AG10803 (cell line): ENCODE measurements around the gene RGS6.

Experiments used
- DNase-seq: peaks from one replicate; pipeline ENCODE4 v3.0.0; 2010; ENCODE audit warnings: low read depth
- H3K4me3 ChIP-seq: 2 replicates; pipeline ENCODE4 v1.5.1; 2011; ENCODE audit warnings: mild to moderate bottlenecking, low read length, control low read depth
- CTCF ChIP-seq: conservative IDR thresholded peaks from 2 replicates; pipeline ENCODE4 v1.5.1; 2011; ENCODE audit warnings: mild to moderate bottlenecking, low read length, control low read depth, inconsistent platforms

Gene RGS6

GRCh38 chr14:72081137-72081536 is 148.9 kb downstream of the RGS6 start:
- DNase-seq, result no peak
- no peak for TF ChIP-seq CTCF
- no peak overlapping the region for H3K4me3 ChIP-seq

- no peak for TF ChIP-seq CTCF
- no peak overlapping the region for H3K4me3 ChIP-seq
- DNase-seq, result no peak
Measured at GRCh38 chr14:72084935-72085334, 152.7 kb downstream of the RGS6 start.

- TF ChIP-seq CTCF, result no peak
- no peak for DNase-seq
- no peak overlapping the region for H3K4me3 ChIP-seq
Measured at GRCh38 chr14:72089625-72090024, 157.4 kb downstream of the RGS6 start.

- no peak overlapping the region for H3K4me3 ChIP-seq
- no peak for TF ChIP-seq CTCF
- no peak for DNase-seq
Measured at GRCh38 chr14:72094844-72095582, 162.8 kb downstream of the RGS6 start.

- no peak for DNase-seq
- TF ChIP-seq CTCF, result no peak
Measured at GRCh38 chr14:72097173-72097783, 165.0 kb downstream of the RGS6 start.

GRCh38 chr14:72098210-72098609 is 166.0 kb downstream of the RGS6 start:
- H3K4me3 ChIP-seq, result no peak overlapping the region
- no peak for TF ChIP-seq CTCF
- DNase-seq, result no peak

More at GRCh38 chr14:72097173-72097783, 165.0 kb downstream of the RGS6 start:
- H3K4me3 ChIP-seq, result no peak overlapping the region

- no peak overlapping the region for H3K4me3 ChIP-seq
- no peak for TF ChIP-seq CTCF
- DNase-seq, result no peak
Measured at GRCh38 chr14:72099566-72099965, 167.3 kb downstream of the RGS6 start.
